GM12891 (cell line): ENCODE measurements around the gene DNM3.

Experiments
- DNase-seq: peaks from one replicate; pipeline ENCODE4 v3.0.0; 2011; ENCODE audit warnings: low spot score; ENCODE audit not compliant: insufficient read length
- FAIRE-seq: peaks from 2 replicates; lab custom pipeline; 2011; peaks lifted over from hg19 to GRCh38; lab: Jason Lieb, UNC
- PAX5 ChIP-seq: IDR thresholded peaks from 2 replicates; pipeline ENCODE4 v1.6.1; 2011; ENCODE audit warnings: low read length, moderate library complexity, mild to moderate bottlenecking; ENCODE audit not compliant: insufficient read depth, severe bottlenecking
- POLR2A ChIP-seq: IDR thresholded peaks from 2 replicates; pipeline ENCODE4 v1.6.1; 2011; ENCODE audit warnings: low read depth, low read length, control low read depth
- POLR2AphosphoS5 ChIP-seq: IDR thresholded peaks from 2 replicates; pipeline ENCODE4 v1.6.1; 2011; ENCODE audit warnings: low read depth, low read length, control low read depth
- POU2F2 ChIP-seq: IDR thresholded peaks from 2 replicates; pipeline ENCODE4 v1.6.1; 2011; ENCODE audit warnings: low read depth, mild to moderate bottlenecking, control low read depth, low read length, moderate library complexity
- SPI1 ChIP-seq: IDR thresholded peaks from 2 replicates; pipeline ENCODE4 v1.6.1; 2011; ENCODE audit warnings: low read depth, low read length, control low read depth
- TAF1 ChIP-seq: IDR thresholded peaks from 2 replicates; pipeline ENCODE4 v1.6.1; 2011; ENCODE audit warnings: low read depth, low read length, control low read depth

The DNM3 gene

DNA sequence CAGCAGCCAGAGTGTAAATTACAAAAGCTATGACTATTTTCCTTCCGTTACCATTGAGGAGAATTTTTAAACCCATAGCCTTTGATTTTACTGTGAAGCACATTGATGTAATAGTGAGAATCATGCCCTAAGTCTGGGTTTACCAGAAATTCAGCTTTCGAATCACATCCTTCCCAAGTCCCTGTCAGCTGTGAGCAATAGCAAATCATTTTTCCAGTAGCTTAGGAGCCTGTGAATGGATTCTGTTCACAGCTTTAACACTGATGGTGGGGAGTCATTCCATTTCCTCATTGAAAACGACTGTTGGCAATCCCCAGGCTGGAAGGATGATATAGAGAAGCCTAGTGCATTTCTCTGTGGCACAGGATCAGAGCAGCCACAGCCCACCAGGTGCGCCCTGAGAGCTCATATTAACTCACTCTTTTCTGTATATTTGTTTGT is 497.0 kb downstream of the DNM3 start:
- no peak for TF ChIP-seq POLR2A
- peak; percentile 30 for TF ChIP-seq SPI1
- FAIRE-seq (peak; percentile 26), DNase-seq (no peak)

DNA sequence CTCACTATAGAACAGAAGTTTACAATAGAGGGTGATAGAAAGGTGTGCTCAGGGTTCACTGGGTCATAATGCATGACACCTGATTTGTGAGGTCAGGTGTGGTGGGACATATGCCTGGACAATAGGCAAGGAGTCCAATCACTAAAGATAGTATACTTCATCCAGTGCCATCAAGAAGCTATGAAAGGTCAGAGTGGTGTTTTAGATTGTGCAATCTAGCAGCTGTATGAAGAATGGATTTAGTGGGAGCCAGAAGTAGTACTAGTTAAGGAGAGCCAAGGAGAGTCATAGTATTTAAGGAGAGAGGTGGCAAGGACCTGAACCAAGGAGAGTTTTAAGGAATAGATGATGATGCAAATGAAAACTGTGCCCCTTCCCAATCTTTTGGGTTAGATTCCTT is 498.5 kb downstream of the DNM3 start:
- TF ChIP-seq POLR2A (no peak), SPI1 (no peak), TAF1 (no peak), POLR2AphosphoS5 (no peak), PAX5 (no peak), POU2F2 (no peak)
- no peak for DNase-seq
- peak; percentile 63 for FAIRE-seq

DNA sequence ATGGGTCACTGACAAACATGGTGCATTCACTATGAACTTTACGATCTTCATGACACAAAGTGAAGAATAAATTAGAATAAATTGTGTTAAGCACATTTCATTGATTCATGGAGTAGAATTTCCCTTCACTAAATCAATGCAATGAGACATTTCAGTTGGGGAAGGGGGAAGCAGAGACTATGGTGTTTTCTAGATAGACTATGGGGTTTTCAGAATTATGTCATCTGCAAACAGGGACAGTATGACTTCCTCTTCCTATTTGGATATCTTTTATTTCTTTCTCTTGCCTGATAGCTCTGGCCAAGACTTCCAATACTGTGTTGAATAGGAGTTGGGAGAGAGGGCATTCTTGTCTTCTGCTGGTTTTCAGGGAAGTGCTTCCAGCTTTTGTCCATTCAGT is 499.2 kb downstream of the DNM3 start:
- TF ChIP-seq SPI1 (peak; percentile 83), PAX5 (no peak), POU2F2 (no peak), POLR2AphosphoS5 (no peak), TAF1 (no peak), POLR2A (no peak)
- peak; percentile 81 for FAIRE-seq
- DNase-seq, result no peak

DNA sequence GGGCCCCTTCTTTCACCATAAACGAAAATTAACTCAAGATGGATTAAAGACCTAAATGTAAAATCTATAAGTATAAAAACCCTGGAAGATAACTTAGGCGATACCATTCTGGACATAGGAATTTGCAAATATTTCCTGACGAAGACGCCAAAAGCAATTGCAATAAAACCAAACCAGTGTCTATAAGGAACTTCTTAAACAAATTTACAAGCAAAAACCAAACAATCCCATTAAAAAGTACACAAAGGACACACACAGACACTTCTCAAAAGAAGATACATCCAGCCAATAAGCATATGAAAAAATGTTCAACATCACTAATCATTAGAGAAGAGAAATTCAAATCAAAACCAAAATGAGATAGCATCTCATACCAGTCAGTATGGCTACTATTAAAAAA is 500.4 kb downstream of the DNM3 start:
- DNase-seq, result no peak
- TF ChIP-seq POLR2A (no peak), SPI1 (no peak), POLR2AphosphoS5 (no peak), POU2F2 (no peak), TAF1 (no peak), PAX5 (no peak)
- no peak for FAIRE-seq

DNA sequence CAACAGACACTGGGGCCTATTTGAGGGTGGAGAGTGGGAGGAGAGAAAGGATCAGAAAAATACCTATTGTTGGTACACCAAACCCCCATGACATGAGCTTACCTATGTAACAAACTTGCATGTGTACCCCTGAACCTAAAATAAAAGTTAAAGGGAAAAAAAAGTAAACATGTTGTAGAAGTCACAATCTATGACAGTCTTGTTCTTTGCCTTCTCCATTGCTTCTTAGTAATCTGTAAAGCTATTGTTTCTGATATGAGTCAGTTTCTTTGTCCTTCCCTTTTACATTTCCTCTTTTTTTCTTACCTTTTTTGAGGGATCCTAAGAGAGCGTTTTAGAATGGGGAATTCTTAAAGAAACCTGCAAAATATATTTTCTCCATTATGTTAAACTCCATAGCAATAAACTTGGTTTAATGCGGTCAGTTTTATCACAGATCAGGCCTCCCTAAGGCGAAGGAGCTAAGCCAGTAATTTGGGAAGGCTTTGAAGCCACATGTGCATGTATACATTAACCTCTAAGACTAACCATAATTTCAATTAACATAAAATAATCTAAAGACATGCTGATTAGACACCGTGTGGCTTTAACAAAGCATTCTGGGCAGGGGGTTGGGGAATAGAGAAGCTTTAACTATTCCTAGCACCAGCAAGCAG is 501.4 kb downstream of the DNM3 start:
- DNase-seq (no peak), FAIRE-seq (peak; percentile 80)
- TF ChIP-seq SPI1 (peak; percentile 93), POLR2AphosphoS5 (no peak), PAX5 (no peak)

DNA sequence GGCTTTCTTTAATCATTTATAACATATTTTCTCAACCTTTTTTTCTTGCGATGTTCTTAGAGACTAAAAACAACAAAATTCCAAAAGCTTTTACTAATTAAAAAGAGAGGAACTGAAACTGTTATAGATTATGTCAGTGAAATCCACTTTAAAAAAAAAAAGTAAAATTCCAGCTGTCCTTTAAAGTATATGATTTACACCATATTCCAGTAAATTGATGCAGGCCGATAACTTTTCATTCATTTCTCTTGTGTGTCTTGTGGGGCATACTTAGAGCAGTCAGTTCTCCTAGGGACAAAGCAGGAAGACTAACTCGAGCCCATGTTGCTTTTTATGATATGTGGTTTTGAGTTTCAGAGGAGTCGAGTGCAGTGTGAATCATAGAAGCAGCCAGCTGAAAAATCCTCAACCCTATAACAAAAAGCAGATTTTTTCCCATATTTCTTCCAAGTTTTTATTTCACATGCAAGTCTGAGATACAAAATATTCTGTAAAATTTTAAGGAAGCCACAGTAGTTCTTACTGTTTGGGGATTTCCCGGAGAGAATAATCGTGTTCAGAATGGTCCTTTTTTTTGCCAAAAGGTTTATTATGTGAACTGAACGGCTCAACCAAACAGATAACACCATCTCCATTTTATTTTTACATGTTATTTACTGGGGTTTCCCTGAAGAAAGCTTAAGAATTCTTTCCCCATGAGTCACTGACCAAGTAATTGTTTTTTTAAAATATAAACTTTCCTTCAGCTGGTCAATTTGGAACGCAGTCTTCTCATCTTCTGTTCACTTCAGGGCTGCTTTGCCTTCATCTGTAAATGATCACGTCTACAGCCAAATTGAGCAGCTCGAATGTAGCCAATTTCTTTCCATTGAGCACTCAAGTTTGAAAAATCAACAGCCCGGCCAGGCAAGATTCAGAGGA is 502.2 kb downstream of the DNM3 start:
- TF ChIP-seq TAF1, result no peak
- TF ChIP-seq SPI1, result peak; percentile 65; the same call in 1 of the 2 replicates
- no peak for DNase-seq
- no peak for FAIRE-seq

DNA sequence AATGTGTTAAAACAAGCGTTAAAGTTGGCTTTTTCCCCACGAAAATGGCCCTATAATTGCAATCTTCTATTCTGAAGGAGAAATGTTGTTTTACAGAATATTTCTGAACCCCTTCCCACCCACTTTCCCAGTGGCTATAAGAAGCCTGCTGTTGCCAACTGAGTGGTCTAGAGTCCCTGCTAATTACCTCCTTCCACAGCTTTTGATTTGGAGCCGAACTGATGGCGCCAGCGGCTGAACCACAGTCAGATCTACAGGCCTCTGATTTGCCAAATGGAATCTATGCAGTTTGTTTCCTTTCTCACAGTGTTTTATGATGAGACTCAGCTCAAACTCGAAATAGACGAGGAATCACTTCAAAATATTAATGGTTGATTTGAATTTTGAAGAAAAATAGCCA is 503.1 kb downstream of the DNM3 start:
- FAIRE-seq, result peak; percentile 69
- TF ChIP-seq POLR2AphosphoS5, result no peak
- TF ChIP-seq POLR2A, result no peak
- no peak for TF ChIP-seq PAX5
- no peak for TF ChIP-seq TAF1
- TF ChIP-seq SPI1, result no peak
- no peak for TF ChIP-seq POU2F2
- DNase-seq, result no peak

DNA sequence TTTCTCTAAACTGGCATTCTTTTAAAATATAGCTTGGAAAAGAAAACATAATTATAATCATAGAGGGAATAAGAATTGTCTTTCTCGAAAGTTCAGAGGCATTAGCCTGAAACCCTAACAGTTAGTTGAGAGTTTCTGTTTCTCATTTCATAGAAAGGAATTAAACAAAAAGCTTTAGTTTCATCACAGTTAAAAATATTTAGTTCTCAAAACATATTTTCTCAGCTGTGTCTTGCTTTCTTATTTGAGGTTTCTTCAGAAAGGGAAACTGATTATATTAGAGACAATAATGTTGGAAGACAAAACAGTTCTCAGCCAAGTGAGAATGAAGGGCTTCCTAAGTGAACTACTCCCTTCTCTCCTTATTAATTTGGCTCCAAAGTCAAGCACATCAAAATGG is 503.8 kb downstream of the DNM3 start:
- FAIRE-seq (no peak), DNase-seq (no peak)
- no peak for TF ChIP-seq PAX5
- no peak for TF ChIP-seq POU2F2
- no peak for TF ChIP-seq SPI1
- TF ChIP-seq TAF1, result no peak
- no peak for TF ChIP-seq POLR2A
- TF ChIP-seq POLR2AphosphoS5, result no peak

DNA sequence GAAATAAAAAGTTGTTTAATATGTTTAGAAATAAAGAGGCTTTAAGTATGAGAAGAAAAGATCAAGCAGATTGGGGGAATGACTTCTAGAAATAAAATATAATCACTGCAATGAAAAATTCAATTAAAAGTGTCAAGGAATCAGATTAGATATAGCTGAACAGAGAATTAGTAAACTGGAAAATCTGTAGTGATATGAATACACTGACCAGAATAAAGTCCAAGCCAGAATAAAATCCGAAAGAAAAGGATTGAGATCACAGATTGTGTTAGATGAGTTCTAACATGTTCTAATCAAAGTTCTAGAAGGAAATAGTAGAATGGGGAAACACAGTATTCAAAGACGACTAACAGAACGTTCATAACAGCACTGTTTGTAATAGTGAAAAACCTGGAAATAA is 506.1 kb downstream of the DNM3 start:
- FAIRE-seq, result no peak
- TF ChIP-seq PAX5 (no peak), POLR2A (no peak), SPI1 (no peak), TAF1 (no peak), POLR2AphosphoS5 (no peak), POU2F2 (no peak)
- DNase-seq, result no peak

DNA sequence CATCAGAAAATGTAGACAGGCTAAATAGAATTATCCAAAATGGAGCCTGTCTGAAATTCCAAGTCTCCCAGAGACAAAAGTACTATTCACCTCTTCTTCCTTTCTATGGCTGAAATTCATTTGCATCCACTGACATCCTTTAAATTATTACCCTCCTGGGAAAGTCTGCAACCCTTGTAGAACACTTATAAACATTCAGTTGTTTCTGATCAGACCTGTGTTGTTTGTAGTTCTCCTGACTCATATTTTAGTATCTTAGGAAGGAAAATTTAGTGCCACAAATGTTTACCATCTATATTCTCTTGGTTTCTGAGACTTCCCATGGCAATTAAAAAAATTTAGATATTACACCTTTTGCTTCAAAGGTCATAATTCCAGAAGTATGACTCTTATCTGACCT is 509.6 kb downstream of the DNM3 start:
- FAIRE-seq (no peak), DNase-seq (no peak)
- TF ChIP-seq POLR2AphosphoS5, result no peak
- TF ChIP-seq TAF1, result no peak
- no peak for TF ChIP-seq SPI1
- TF ChIP-seq PAX5, result no peak
- no peak for TF ChIP-seq POU2F2
- no peak for TF ChIP-seq POLR2A
